Neuron (in vitro differentiated cells): ENCODE data around the gene NECAP2.

Experiments used
- H2AFZ ChIP-seq: one replicate; pipeline ENCODE4 v1.6.1; 2013; ENCODE audit warnings: low read depth, mild to moderate bottlenecking, inconsistent platforms, low read length, moderate library complexity
- H3K27me3 ChIP-seq: one replicate; pipeline ENCODE4 v1.6.1; 2013; ENCODE audit warnings: low read length; ENCODE audit not compliant: insufficient read depth
- H3K36me3 ChIP-seq: one replicate; pipeline ENCODE4 v1.6.1; 2013; ENCODE audit warnings: low read length; ENCODE audit not compliant: insufficient read depth
- H3K4me1 ChIP-seq: one replicate; pipeline ENCODE4 v1.6.1; 2013; ENCODE audit warnings: low read length; ENCODE audit not compliant: insufficient read depth
- H3K4me3 ChIP-seq: 2 replicates; pipeline ENCODE4 v1.5.1; 2013; ENCODE audit warnings: mild to moderate bottlenecking, low read length, moderate library complexity
- H3K9me3 ChIP-seq: one replicate; pipeline ENCODE4 v1.6.1; 2013; ENCODE audit warnings: low read length

Gene NECAP2

GRCh38 chr1:16438924-16439323 lies 1.6 kb upstream of the NECAP2 start:
- H3K36me3 ChIP-seq, result peaks cover 13% of the 10 kb centered on the region
- no peaks in the 10 kb centered on the region for H3K27me3 ChIP-seq

GRCh38 chr1:16440131-16440469 lies 424 bp upstream of the NECAP2 start:
- Histone ChIP-seq H3K36me3 (peaks cover 22% of the 10 kb centered on the region), H2AFZ (peak overlapping the region; percentile 51), H3K27me3 (no peaks in the 10 kb centered on the region), H3K4me3 (peak overlapping the region; percentile 75), H3K9me3 (no peaks in the 10 kb centered on the region), H3K4me1 (peaks cover 13% of the 10 kb centered on the region)

More at GRCh38 chr1:16438924-16439323, 1.6 kb upstream of the NECAP2 start:
- no peak overlapping the region for H2AFZ ChIP-seq
- no peak overlapping the region for H3K4me3 ChIP-seq
- peaks cover 13% of the 10 kb centered on the region for H3K4me1 ChIP-seq
- H3K9me3 ChIP-seq, result no peaks in the 10 kb centered on the region

GRCh38 chr1:16441282-16441665 lies 750 bp downstream of the NECAP2 start:
- H3K36me3 ChIP-seq, result peaks cover 31% of the 10 kb centered on the region
- H3K4me1 ChIP-seq, result peaks cover 13% of the 10 kb centered on the region
- no peaks in the 10 kb centered on the region for H3K9me3 ChIP-seq
- H2AFZ ChIP-seq, result peak overlapping the region; percentile 51
- no peaks in the 10 kb centered on the region for H3K27me3 ChIP-seq
- H3K4me3 ChIP-seq, result peak overlapping the region; percentile 75

- H3K4me1 ChIP-seq, result peaks cover 9% of the 10 kb centered on the region
- H3K4me3 ChIP-seq, result no peak overlapping the region
- no peaks in the 10 kb centered on the region for H3K9me3 ChIP-seq
- peaks cover 36% of the 10 kb centered on the region for H3K36me3 ChIP-seq
- no peaks in the 10 kb centered on the region for H3K27me3 ChIP-seq
- H2AFZ ChIP-seq, result no peak overlapping the region
Measured at GRCh38 chr1:16442265-16442664, 1.7 kb downstream of the NECAP2 start.

GRCh38 chr1:16442941-16443340 lies 2.4 kb downstream of the NECAP2 start:
- H3K27me3 ChIP-seq, result no peaks in the 10 kb centered on the region
- H3K9me3 ChIP-seq, result no peaks in the 10 kb centered on the region
- H3K4me1 ChIP-seq, result peaks cover 7% of the 10 kb centered on the region
- no peak overlapping the region for H3K4me3 ChIP-seq
- no peak overlapping the region for H2AFZ ChIP-seq
- peaks cover 41% of the 10 kb centered on the region for H3K36me3 ChIP-seq

GRCh38 chr1:16443975-16444770 lies 3.6 kb downstream of the NECAP2 start:
- Histone ChIP-seq H3K4me1 (peaks cover 7% of the 10 kb centered on the region), H3K4me3 (no peak overlapping the region), H2AFZ (no peak overlapping the region), H3K36me3 (peaks cover 53% of the 10 kb centered on the region), H3K27me3 (no peaks in the 10 kb centered on the region), H3K9me3 (no peaks in the 10 kb centered on the region)

GRCh38 chr1:16445052-16445451 lies 4.5 kb downstream of the NECAP2 start:
- no peak overlapping the region for H2AFZ ChIP-seq
- no peaks in the 10 kb centered on the region for H3K9me3 ChIP-seq
- H3K27me3 ChIP-seq, result no peaks in the 10 kb centered on the region
- H3K36me3 ChIP-seq, result peaks cover 62% of the 10 kb centered on the region
- H3K4me3 ChIP-seq, result no peak overlapping the region
- peaks cover 7% of the 10 kb centered on the region for H3K4me1 ChIP-seq

GRCh38 chr1:16446116-16446515 lies 5.6 kb downstream of the NECAP2 start:
- Histone ChIP-seq H3K9me3 (no peaks in the 10 kb centered on the region), H3K27me3 (no peaks in the 10 kb centered on the region), H2AFZ (no peak overlapping the region), H3K4me1 (peaks cover 7% of the 10 kb centered on the region), H3K4me3 (no peak overlapping the region), H3K36me3 (peaks cover 72% of the 10 kb centered on the region)

GRCh38 chr1:16447641-16448040 lies 7.1 kb downstream of the NECAP2 start:
- Histone ChIP-seq H3K27me3 (no peaks in the 10 kb centered on the region), H3K9me3 (no peaks in the 10 kb centered on the region), H3K4me3 (no peak overlapping the region), H3K4me1 (no peaks in the 10 kb centered on the region), H3K36me3 (peaks cover 85% of the 10 kb centered on the region), H2AFZ (no peak overlapping the region)

GRCh38 chr1:16449065-16449464 lies 8.5 kb downstream of the NECAP2 start:
- Histone ChIP-seq H3K27me3 (no peaks in the 10 kb centered on the region), H2AFZ (no peak overlapping the region), H3K4me1 (no peaks in the 10 kb centered on the region), H3K4me3 (no peak overlapping the region), H3K9me3 (no peaks in the 10 kb centered on the region), H3K36me3 (peaks cover 81% of the 10 kb centered on the region)

- H3K4me1 ChIP-seq, result no peaks in the 10 kb centered on the region
- no peaks in the 10 kb centered on the region for H3K9me3 ChIP-seq
- no peak overlapping the region for H2AFZ ChIP-seq
- H3K4me3 ChIP-seq, result no peak overlapping the region
- H3K27me3 ChIP-seq, result no peaks in the 10 kb centered on the region
- H3K36me3 ChIP-seq, result peaks cover 77% of the 10 kb centered on the region
Measured at GRCh38 chr1:16449666-16450065, 9.1 kb downstream of the NECAP2 start.

GRCh38 chr1:16450863-16451481 lies 10.4 kb downstream of the NECAP2 start:
- Histone ChIP-seq H3K27me3 (no peaks in the 10 kb centered on the region), H3K9me3 (no peaks in the 10 kb centered on the region), H3K4me3 (no peak overlapping the region), H3K36me3 (peaks cover 81% of the 10 kb centered on the region), H2AFZ (no peak overlapping the region), H3K4me1 (no peaks in the 10 kb centered on the region)

- no peaks in the 10 kb centered on the region for H3K4me1 ChIP-seq
- H3K36me3 ChIP-seq, result peaks cover 85% of the 10 kb centered on the region
- no peak overlapping the region for H2AFZ ChIP-seq
- H3K4me3 ChIP-seq, result no peak overlapping the region
- no peaks in the 10 kb centered on the region for H3K9me3 ChIP-seq
- no peaks in the 10 kb centered on the region for H3K27me3 ChIP-seq
Measured at GRCh38 chr1:16451841-16452528, 11.5 kb downstream of the NECAP2 start.
